Breast epithelium (tissue), 4 donors: Measurements from ENCODE around the gene ISL1. TPM values are rescaled to one million over a fixed set of nuclear protein-coding genes. Genes with fewer than 3 reads are reported as not detected.

ENCODE experiments used
- DNase-seq, 2 donors: peaks; one replicate each; pipeline ENCODE4 v3.0.0-alpha.2; 2019; ENCODE audit warnings: low spot score in 2 of 2
- H3K27ac ChIP-seq, 2 donors: fragments of 200-600 bp; sonication (generic) in 1 of 2; one replicate each; pipeline ENCODE4 v1.5.1; 2016 to 2019; ENCODE audit warnings: mild to moderate bottlenecking in 1 of 2
- H3K27me3 ChIP-seq, 2 donors: fragments of 200-600 bp; sonication (generic) in 1 of 2; one replicate each; pipeline versions ENCODE4 v1.5.1 to v1.6.0; 2017 to 2019; ENCODE audit warnings: control low read depth in 1 of 2, mild to moderate bottlenecking in 1 of 2
- H3K36me3 ChIP-seq: fragments of 200-600 bp; one replicate; pipeline ENCODE4 v1.5.1; 2019
- H3K4me1 ChIP-seq, 2 donors: fragments of 200-600 bp; sonication (generic); one replicate each; pipeline ENCODE4 v1.5.1; 2016 to 2019; ENCODE audit warnings: control low read depth in 1 of 2
- H3K4me3 ChIP-seq, 3 donors: fragments of 200-600 bp; sonication (generic); 1 replicate in 2 of 3; 2 replicates in 1 of 3; pipeline ENCODE4 v1.5.1; 2016 to 2019; ENCODE audit warnings: mild to moderate bottlenecking in 3 of 3, moderate library complexity in 2 of 3
- H3K9me3 ChIP-seq, 2 donors: fragments of 200-600 bp; sonication (generic) in 1 of 2; one replicate each; pipeline ENCODE4 v1.5.1; 2016 to 2019; ENCODE audit warnings: control low read depth in 1 of 2
- POLR2A ChIP-seq: fragments of 450-650 bp; IDR thresholded peaks from one replicate; pipeline ENCODE4 v1.6.1; 2016; ENCODE audit warnings: antibody characterized with exemption, mild to moderate bottlenecking, moderate library complexity
- POLR2AphosphoS5 ChIP-seq, 3 donors: sonication (generic); formaldehyde crosslinking; IDR thresholded peaks; one replicate each; pipeline ENCODE4 v1.6.1; 2017; ENCODE audit warnings: antibody characterized with exemption in 3 of 3
- intact Hi-C: fragments of 100-400 bp; cut with DNase I; formaldehyde crosslinking; loops from one replicate; pipeline ENCODE4 v1.15.1; 2023; ENCODE audit warnings: low total_unique reads
- total RNA-seq, 3 donors: library from RNA; depleted of rRNA; stranded (reverse); fragments of >200 nt; gene quantifications; one replicate each; pipeline ENCODE4 v1.1.0, GENCODE V29; 2016
- TF ChIP-seq, protein P1 (sequence below), 3 donors: fragments of 450-650 bp; IDR thresholded peaks; one replicate each; pipeline ENCODE4 v1.5.1; 2016 to 2017; ENCODE audit warnings: antibody characterized with exemption in 3 of 3, mild to moderate bottlenecking in 3 of 3, moderate library complexity in 3 of 3

The ISL1 gene
- total RNA-seq, 3 donors from 2014 or later, result 1.6 TPM; not detected in 2

DNA sequence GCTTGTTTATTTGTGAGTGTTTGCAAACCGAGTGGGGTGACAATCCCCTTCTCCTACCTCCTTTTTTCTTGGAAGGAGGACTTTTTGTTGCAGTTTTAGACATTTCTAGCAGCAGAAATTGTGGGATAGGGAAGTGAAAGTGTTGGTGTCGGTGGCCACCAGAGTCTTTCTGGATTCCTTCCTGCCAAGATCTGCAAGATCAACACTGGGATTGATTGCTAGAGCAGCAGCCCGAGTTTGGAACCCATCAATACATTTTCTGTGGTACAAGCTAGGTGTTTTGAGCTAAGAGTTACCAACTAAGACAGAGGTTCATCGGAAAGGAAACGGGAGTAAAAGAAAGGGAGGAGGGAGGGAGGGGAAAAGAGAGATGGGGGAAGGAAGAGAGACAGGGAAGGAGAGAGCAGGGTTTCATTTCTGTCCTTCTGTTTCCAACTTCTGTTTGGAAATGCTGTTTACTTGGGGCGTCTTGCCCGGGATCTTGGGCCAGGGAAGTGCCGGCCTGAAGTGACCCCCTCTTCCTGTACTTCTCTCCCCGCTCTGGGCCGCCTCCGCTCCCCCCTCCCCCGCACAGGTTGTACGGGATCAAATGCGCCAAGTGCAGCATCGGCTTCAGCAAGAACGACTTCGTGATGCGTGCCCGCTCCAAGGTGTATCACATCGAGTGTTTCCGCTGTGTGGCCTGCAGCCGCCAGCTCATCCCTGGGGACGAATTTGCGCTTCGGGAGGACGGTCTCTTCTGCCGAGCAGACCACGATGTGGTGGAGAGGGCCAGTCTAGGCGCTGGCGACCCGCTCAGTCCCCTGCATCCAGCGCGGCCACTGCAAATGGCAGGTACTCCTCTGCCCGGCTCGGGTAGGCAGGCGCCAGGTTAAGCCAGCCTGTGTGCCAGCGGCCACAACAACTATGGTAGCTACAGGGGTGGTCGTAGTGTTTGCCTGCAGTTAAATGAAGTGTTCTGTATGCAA lies 4.0 kb downstream of the ISL1 start:
- Histone ChIP-seq H3K27ac (no peak overlapping the region), H3K4me1 (peaks cover 0 to 13% of the 10 kb centered on the region in 2 donors), H3K36me3 (no peaks in the 10 kb centered on the region), H3K4me3 (peak overlapping the region; percentile 1 to 51 (median 12)), H3K27me3 (peaks cover 4 to 97% of the 10 kb centered on the region in 2 donors), H3K9me3 (no peaks in the 10 kb centered on the region)
- intact Hi-C loops, result no loop called here
- DNase-seq, result no peak
- TF ChIP-seq POLR2A (no peak), POLR2AphosphoS5 (IDR thresholded peaks at IDR 0.05) (no peak)
- TF ChIP-seq, protein P1, sequence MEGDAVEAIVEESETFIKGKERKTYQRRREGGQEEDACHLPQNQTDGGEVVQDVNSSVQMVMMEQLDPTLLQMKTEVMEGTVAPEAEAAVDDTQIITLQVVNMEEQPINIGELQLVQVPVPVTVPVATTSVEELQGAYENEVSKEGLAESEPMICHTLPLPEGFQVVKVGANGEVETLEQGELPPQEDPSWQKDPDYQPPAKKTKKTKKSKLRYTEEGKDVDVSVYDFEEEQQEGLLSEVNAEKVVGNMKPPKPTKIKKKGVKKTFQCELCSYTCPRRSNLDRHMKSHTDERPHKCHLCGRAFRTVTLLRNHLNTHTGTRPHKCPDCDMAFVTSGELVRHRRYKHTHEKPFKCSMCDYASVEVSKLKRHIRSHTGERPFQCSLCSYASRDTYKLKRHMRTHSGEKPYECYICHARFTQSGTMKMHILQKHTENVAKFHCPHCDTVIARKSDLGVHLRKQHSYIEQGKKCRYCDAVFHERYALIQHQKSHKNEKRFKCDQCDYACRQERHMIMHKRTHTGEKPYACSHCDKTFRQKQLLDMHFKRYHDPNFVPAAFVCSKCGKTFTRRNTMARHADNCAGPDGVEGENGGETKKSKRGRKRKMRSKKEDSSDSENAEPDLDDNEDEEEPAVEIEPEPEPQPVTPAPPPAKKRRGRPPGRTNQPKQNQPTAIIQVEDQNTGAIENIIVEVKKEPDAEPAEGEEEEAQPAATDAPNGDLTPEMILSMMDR (IDR thresholded peaks at IDR 0.05), result no peak

DNA sequence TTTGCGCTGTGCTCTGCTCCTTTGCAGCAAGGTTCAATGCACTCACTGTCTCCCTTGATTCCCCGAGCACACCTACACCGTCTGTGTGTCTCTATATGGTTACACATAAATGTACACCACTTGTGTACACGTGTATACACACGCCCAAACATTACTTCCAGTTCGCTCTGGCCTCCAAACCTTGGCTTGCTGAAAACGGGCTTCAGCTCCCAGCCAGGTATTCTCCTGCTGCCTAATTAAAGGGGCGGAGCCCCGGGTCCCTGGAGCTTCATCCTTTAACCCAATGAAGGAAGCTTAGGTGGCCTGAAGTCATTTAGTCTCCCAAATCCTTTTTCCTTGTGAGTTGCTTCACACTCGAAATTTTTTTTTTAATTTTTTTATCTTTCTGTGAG lies 4.6 kb downstream of the ISL1 start:
- Histone ChIP-seq H3K4me3 (peak overlapping the region in 1 of 3 donors; percentile 51), H3K4me1 (peaks cover 0 to 13% of the 10 kb centered on the region in 2 donors), H3K27me3 (peaks cover 4 to 94% of the 10 kb centered on the region in 2 donors), H3K36me3 (no peaks in the 10 kb centered on the region), H3K27ac (no peak overlapping the region), H3K9me3 (no peaks in the 10 kb centered on the region)
- TF ChIP-seq, protein P1 (IDR thresholded peaks at IDR 0.05), result no peak
- TF ChIP-seq POLR2A (no peak), POLR2AphosphoS5 (IDR thresholded peaks at IDR 0.05) (no peak)
- intact Hi-C loops, result no loop called here
- no peak for DNase-seq

DNA sequence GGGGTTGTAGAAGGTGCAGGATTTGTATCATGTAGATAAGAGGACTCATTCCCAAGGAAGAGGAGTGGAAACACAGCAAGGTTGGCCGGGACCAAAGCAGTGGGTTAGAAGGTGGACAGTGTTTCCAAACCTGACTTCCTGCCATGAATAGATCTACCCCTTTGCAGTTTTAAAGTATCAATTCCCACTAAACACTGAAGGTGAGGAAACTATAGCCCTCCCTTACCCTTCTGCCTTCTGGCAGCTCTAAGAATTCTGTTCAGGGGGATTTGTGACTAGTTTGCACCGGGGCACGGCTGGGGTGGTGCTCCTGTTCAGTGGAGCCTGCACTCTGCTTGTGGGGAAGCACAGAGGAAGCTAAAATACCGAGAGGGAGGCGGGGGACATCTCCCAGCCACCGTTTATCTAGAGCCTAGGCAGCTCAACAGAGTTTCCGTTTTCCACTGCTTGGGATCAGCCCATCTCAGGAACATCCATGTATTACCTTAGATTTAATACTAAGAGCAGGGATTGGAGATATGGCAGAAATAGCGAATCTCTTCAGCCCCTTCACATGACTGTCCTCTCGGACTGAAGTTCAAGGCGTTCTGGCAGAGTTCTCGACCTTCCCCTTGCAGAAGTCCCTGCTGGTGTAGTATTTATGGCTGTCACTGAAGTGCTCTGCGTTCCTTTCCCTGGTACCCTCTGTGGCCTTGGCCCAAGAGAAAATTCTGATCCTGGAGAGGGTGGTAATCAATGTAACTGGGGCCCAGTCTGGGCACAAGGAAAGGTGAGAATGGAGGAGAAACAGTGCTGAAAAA lies 5.4 kb downstream of the ISL1 start:
- DNase-seq, result no peak
- intact Hi-C loops, result no loop called here
- Histone ChIP-seq H3K4me1 (peaks cover 0 to 13% of the 10 kb centered on the region in 2 donors), H3K4me3 (peak overlapping the region in 1 of 3 donors; percentile 54), H3K9me3 (no peaks in the 10 kb centered on the region), H3K27me3 (peaks cover 4 to 94% of the 10 kb centered on the region in 2 donors), H3K27ac (no peak overlapping the region), H3K36me3 (no peaks in the 10 kb centered on the region)
- TF ChIP-seq POLR2AphosphoS5 (IDR thresholded peaks at IDR 0.05), result no peak
- TF ChIP-seq POLR2A, result no peak
- TF ChIP-seq, protein P1 (IDR thresholded peaks at IDR 0.05), result no peak

DNA sequence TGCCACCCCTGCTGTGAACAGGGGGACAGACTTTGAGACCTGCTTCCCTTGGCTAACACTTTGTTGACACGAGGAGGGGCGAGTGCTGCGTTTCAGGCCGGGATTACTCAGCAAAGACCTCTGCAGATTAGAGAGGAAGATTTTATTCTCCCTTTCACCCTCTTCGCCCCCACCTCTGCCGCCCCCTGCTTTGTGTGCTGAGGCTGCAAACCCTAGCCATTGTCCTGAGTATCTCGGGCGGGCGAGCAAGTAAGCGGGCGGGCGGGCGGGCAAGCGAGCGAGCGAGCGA lies 6.0 kb downstream of the ISL1 start:
- TF ChIP-seq POLR2A (no peak), POLR2AphosphoS5 (IDR thresholded peaks at IDR 0.05) (no peak)
- TF ChIP-seq, protein P1 (IDR thresholded peaks at IDR 0.05), result no peak
- intact Hi-C loops, result no loop called here
- DNase-seq, result no peak
- H3K27me3 ChIP-seq, result peaks cover 4 to 94% of the 10 kb centered on the region in 2 donors
- H3K36me3 ChIP-seq, result no peaks in the 10 kb centered on the region
- peaks cover 0 to 13% of the 10 kb centered on the region in 2 donors for H3K4me1 ChIP-seq
- no peak overlapping the region for H3K27ac ChIP-seq
- H3K9me3 ChIP-seq, result no peaks in the 10 kb centered on the region
- peak overlapping the region in 2 of 3 donors; percentile 34 to 54 for H3K4me3 ChIP-seq
